Esophagus squamous epithelium (tissue), 5 donors: Measurements from ENCODE around the gene DPM3. TPM values are rescaled to one million over a fixed set of nuclear protein-coding genes. Genes with fewer than 3 reads are reported as not detected.

Experiments
- DNase-seq: peaks from one replicate; lab custom pipeline; 2025; lab: John Stamatoyannopoulos, UW
- H3K27ac ChIP-seq, 4 donors: fragments of 200-600 bp; sonication (generic); one replicate each; pipeline ENCODE4 v1.5.1; 2016 to 2019; ENCODE audit warnings: mild to moderate bottlenecking in 1 of 4
- H3K27me3 ChIP-seq, 4 donors: fragments of 200-600 bp; sonication (generic); 1 replicate in 3 of 4; 2 replicates in 1 of 4; pipeline versions ENCODE4 v1.5.1 to v1.6.0; 2017 to 2021; ENCODE audit warnings: antibody characterized with exemption in 1 of 4
- H3K36me3 ChIP-seq, 3 donors: fragments of 200-600 bp; sonication (generic); one replicate each; pipeline ENCODE4 v1.5.1; 2016 to 2019
- H3K4me1 ChIP-seq, 3 donors: fragments of 200-600 bp; sonication (generic); one replicate each; pipeline ENCODE4 v1.5.1; 2017 to 2019
- H3K4me3 ChIP-seq, 4 donors: fragments of 200-600 bp; sonication (generic); 1 replicate in 3 of 4; 2 replicates in 1 of 4; pipeline ENCODE4 v1.5.1; 2016 to 2019; ENCODE audit warnings: mild to moderate bottlenecking in 2 of 4, moderate library complexity in 1 of 4
- H3K9me3 ChIP-seq, 3 donors: fragments of 200-600 bp; sonication (generic); one replicate each; pipeline ENCODE4 v1.5.1; 2016 to 2019
- POLR2A ChIP-seq, 4 donors: fragments of 450-650 bp; IDR thresholded peaks; one replicate each; pipeline ENCODE4 v1.6.1; 2017; ENCODE audit warnings: antibody characterized with exemption in 4 of 4, mild to moderate bottlenecking in 4 of 4, moderate library complexity in 3 of 4
- WGBS, 2 donors: methylation state at CpG; one replicate each; pipeline ENCODE4 v1.1.5; 2018; 5-methylcytosine and 5-hydroxymethylcytosine counted together
- intact Hi-C: fragments of 100-400 bp; cut with DNase I; formaldehyde crosslinking; loops from one replicate; pipeline ENCODE4 v1.15.0; 2022
- total RNA-seq, 4 donors: library from RNA; depleted of rRNA; stranded (reverse); fragments of >200 nt; gene quantifications; one replicate each; pipeline ENCODE4 v1.1.0, GENCODE V29; 2016
- TF ChIP-seq, protein P1 (sequence below), 6 experiments: fragments of 450-650 bp in 4 of 6; fragments of 200-600 bp in 2 of 6; sonication (generic) in 2 of 6; IDR thresholded peaks; one replicate each; pipeline ENCODE4 v1.5.1; 2016 to 2019; ENCODE audit warnings: antibody characterized with exemption in 6 of 6, mild to moderate bottlenecking in 4 of 6, moderate library complexity in 4 of 6
- donor health status: DM: yes; HTN: yes; CAD: no.

DPM3 gene
- total RNA-seq, 4 donors from 2014 or later: 33.1 to 67.7 (median 45.4) TPM

DNA sequence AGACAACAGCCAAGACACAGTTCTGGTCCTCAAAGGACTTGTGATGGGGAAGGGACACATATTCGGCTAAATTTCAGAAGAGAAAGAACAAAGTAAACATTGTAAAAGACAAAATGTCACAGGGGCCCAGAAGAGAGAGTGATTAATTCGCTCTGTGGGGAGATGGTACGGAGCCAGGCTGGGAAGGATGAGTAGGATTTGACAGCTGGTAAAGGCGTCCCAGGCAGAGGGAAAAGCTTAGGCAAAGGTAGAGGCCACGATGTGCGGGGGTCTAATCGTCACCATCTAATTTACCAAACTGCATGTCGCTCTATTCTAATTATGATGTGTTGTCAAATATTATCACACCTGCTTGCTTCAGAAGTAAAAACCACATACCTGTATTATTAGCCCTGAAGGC lies 29.9 kb downstream of the DPM3 start:
- no peaks in the 10 kb centered on the region for H3K36me3 ChIP-seq
- intact Hi-C loops: no loop called here
- H3K9me3 ChIP-seq: no peaks in the 10 kb centered on the region
- 76 to 77% methylated on average over 8 of the region's 8 CpGs for WGBS, 2 donors
- no peaks in the 10 kb centered on the region for H3K27me3 ChIP-seq
- no peak for DNase-seq
- TF ChIP-seq, protein P1, sequence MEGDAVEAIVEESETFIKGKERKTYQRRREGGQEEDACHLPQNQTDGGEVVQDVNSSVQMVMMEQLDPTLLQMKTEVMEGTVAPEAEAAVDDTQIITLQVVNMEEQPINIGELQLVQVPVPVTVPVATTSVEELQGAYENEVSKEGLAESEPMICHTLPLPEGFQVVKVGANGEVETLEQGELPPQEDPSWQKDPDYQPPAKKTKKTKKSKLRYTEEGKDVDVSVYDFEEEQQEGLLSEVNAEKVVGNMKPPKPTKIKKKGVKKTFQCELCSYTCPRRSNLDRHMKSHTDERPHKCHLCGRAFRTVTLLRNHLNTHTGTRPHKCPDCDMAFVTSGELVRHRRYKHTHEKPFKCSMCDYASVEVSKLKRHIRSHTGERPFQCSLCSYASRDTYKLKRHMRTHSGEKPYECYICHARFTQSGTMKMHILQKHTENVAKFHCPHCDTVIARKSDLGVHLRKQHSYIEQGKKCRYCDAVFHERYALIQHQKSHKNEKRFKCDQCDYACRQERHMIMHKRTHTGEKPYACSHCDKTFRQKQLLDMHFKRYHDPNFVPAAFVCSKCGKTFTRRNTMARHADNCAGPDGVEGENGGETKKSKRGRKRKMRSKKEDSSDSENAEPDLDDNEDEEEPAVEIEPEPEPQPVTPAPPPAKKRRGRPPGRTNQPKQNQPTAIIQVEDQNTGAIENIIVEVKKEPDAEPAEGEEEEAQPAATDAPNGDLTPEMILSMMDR (IDR thresholded peaks at IDR 0.05): no peak
- no peak for TF ChIP-seq POLR2A (IDR thresholded peaks at IDR 0.05)
- no peak overlapping the region for H3K4me3 ChIP-seq
- no peaks in the 10 kb centered on the region for H3K4me1 ChIP-seq
- H3K27ac ChIP-seq: no peak overlapping the region

DNA sequence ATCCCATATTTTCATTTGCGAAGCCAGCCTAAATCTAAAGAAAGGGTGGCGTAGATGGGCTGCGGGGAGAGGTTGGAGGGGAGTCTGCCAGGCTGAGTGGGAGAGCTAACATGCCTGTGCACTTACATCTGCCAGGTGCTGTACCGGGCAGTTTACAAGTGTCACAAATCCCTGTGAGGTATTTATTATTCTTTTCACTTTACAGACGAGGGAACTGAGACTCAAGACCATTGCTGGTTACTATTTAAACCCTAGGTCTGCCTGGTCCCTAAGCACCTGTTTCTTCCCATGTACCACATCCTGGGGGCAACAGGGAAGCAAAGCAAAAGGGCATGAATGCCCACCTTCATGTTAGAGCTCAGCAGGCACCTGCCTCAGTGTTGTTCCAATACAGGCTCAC lies 32.0 kb downstream of the DPM3 start:
- DNase-seq: no peak
- Histone ChIP-seq H3K9me3 (no peaks in the 10 kb centered on the region), H3K27ac (no peak overlapping the region), H3K27me3 (no peaks in the 10 kb centered on the region), H3K4me3 (no peak overlapping the region), H3K4me1 (no peaks in the 10 kb centered on the region), H3K36me3 (no peaks in the 10 kb centered on the region)
- TF ChIP-seq, protein P1 (IDR thresholded peaks at IDR 0.05): no peak
- TF ChIP-seq POLR2A (IDR thresholded peaks at IDR 0.05): no peak
- 70 to 79% methylated on average over 5 of the region's 5 CpGs for WGBS, 2 donors
- intact Hi-C loops: no loop called here

GRCh38 chr1:155107309-155108264 lies 32.7 kb downstream of the DPM3 start:
- 67 to 70% methylated on average over 7 to 10 of the region's 12 CpGs for WGBS, 2 donors
- Histone ChIP-seq H3K9me3 (no peaks in the 10 kb centered on the region), H3K4me1 (no peaks in the 10 kb centered on the region), H3K27ac (no peak overlapping the region), H3K4me3 (no peak overlapping the region), H3K27me3 (no peaks in the 10 kb centered on the region), H3K36me3 (no peaks in the 10 kb centered on the region)
- intact Hi-C loops: no loop called here
- TF ChIP-seq POLR2A (IDR thresholded peaks at IDR 0.05): no peak
- TF ChIP-seq, protein P1 (IDR thresholded peaks at IDR 0.05): no peak
- DNase-seq: no peak

GRCh38 chr1:155106862-155107261 lies 33.5 kb downstream of the DPM3 start:
- Histone ChIP-seq H3K36me3 (no peaks in the 10 kb centered on the region), H3K27me3 (no peaks in the 10 kb centered on the region), H3K9me3 (no peaks in the 10 kb centered on the region), H3K4me3 (no peak overlapping the region), H3K27ac (no peak overlapping the region), H3K4me1 (no peaks in the 10 kb centered on the region)
- TF ChIP-seq POLR2A (IDR thresholded peaks at IDR 0.05): no peak
- TF ChIP-seq, protein P1 (IDR thresholded peaks at IDR 0.05): no peak
- WGBS, 2 donors: 66 to 74% methylated on average over 6 of the region's 6 CpGs
- intact Hi-C loops: no loop called here
- DNase-seq: no peak

GRCh38 chr1:155105604-155106011 lies 34.7 kb downstream of the DPM3 start:
- no peaks in the 10 kb centered on the region for H3K9me3 ChIP-seq
- WGBS, 2 donors: 66 to 68% methylated on average over 7 of the region's 7 CpGs
- H3K27ac ChIP-seq: no peak overlapping the region

More at GRCh38 chr1:155105604-155106011, 34.7 kb downstream of the DPM3 start:
- Histone ChIP-seq H3K36me3 (no peaks in the 10 kb centered on the region), H3K27me3 (no peaks in the 10 kb centered on the region), H3K4me3 (no peak overlapping the region), H3K4me1 (no peaks in the 10 kb centered on the region)
- intact Hi-C loops: no loop called here
- DNase-seq: no peak
- TF ChIP-seq, protein P1 (IDR thresholded peaks at IDR 0.05): no peak
- no peak for TF ChIP-seq POLR2A (IDR thresholded peaks at IDR 0.05)
